ENCODE results near the gene MYCL. TPM values are rescaled to one million over a fixed set of nuclear protein-coding genes. Genes with fewer than 3 reads are reported as not detected.

Gene MYCL
- total RNA-seq, 4 donors from 2014 or later, result 0.13 to 0.92 (median 0.66) TPM

- no CpG with 5 or more reads among the region's 28 CpGs for WGBS
- peaks cover 0 to 53% (median 2%) of the 10 kb centered on the region in 4 donors for H3K27me3 ChIP-seq
- peaks cover 12 to 25% (median 21%) of the 10 kb centered on the region in 4 donors for H3K4me1 ChIP-seq
- H3K27ac ChIP-seq (replicated peaks in 1 of 4), result peak overlapping the region in 1 of 4 donors; percentile 53
- no peak for DNase-seq (ENCODE audit: extremely low spot score)
- TF ChIP-seq POLR2A (IDR thresholded peaks at IDR 0.05; ENCODE audit: low read depth) (no peak), CTCF (IDR thresholded peaks at IDR 0.05) (no peak), EP300 (IDR thresholded peaks at IDR 0.05) (no peak), POLR2AphosphoS5 (IDR thresholded peaks at IDR 0.05) (no peak)
- H3K9me3 ChIP-seq, result no peaks in the 10 kb centered on the region
- intact Hi-C loops (cut with DNase I), result no loop called here
- H3K36me3 ChIP-seq, result no peaks in the 10 kb centered on the region
- H3K4me3 ChIP-seq, result peak overlapping the region; percentile 65 to 79 (median 67)
Observed at GRCh38 chr1:39901464-39901713, 328 bp downstream of the MYCL start.

- H3K27me3 ChIP-seq, result peaks cover 0 to 53% (median 2%) of the 10 kb centered on the region in 4 donors
- H3K27ac ChIP-seq (replicated peaks in 1 of 4), result peak overlapping the region in 1 of 4 donors; percentile 53
Observed at GRCh38 chr1:39900662-39901463, 854 bp downstream of the MYCL start.

GRCh38 chr1:39899611-39900538, 1.8 kb downstream of the MYCL start:
- no peak overlapping the region for H3K4me3 ChIP-seq
- no peak for DNase-seq (ENCODE audit: extremely low spot score)
- WGBS, result 86% methylated on average over 8 of the region's 8 CpGs
- H3K9me3 ChIP-seq, result no peaks in the 10 kb centered on the region
- peaks cover 0 to 49% (median 2%) of the 10 kb centered on the region in 4 donors for H3K27me3 ChIP-seq
- no peak overlapping the region for H3K27ac ChIP-seq (replicated peaks in 1 of 4)
- TF ChIP-seq POLR2A (IDR thresholded peaks at IDR 0.05; ENCODE audit: low read depth), result no peak
- no peak for TF ChIP-seq CTCF (IDR thresholded peaks at IDR 0.05)
- TF ChIP-seq EP300 (IDR thresholded peaks at IDR 0.05), result no peak
- no peak for TF ChIP-seq POLR2AphosphoS5 (IDR thresholded peaks at IDR 0.05)
- intact Hi-C loops (cut with DNase I), result no loop called here
- H3K36me3 ChIP-seq, result no peaks in the 10 kb centered on the region
- H3K4me1 ChIP-seq, result peaks cover 12 to 27% (median 23%) of the 10 kb centered on the region in 4 donors

More at GRCh38 chr1:39900662-39901463, 854 bp downstream of the MYCL start:
- no peaks in the 10 kb centered on the region for H3K36me3 ChIP-seq
- DNase-seq (ENCODE audit: extremely low spot score), result no peak
- 16% methylated on average over 9 of the region's 64 CpGs for WGBS
- H3K4me1 ChIP-seq, result peaks cover 12 to 25% (median 21%) of the 10 kb centered on the region in 4 donors
- no peaks in the 10 kb centered on the region for H3K9me3 ChIP-seq
- TF ChIP-seq POLR2A (IDR thresholded peaks at IDR 0.05; ENCODE audit: low read depth) (no peak), CTCF (IDR thresholded peaks at IDR 0.05) (no peak)
- H3K4me3 ChIP-seq, result peak overlapping the region; percentile 65 to 79 (median 67)
- intact Hi-C loops (cut with DNase I), result no loop called here

- WGBS, result 79% methylated on average over 14 of the region's 14 CpGs
- Histone ChIP-seq H3K9me3 (no peaks in the 10 kb centered on the region), H3K27ac (replicated peaks in 1 of 4) (no peak overlapping the region), H3K4me3 (no peak overlapping the region), H3K4me1 (peaks cover 12 to 27% (median 24%) of the 10 kb centered on the region in 4 donors), H3K27me3 (peaks cover 0 to 41% (median 2%) of the 10 kb centered on the region in 4 donors), H3K36me3 (no peaks in the 10 kb centered on the region)
- intact Hi-C loops (cut with DNase I), result no loop called here
- TF ChIP-seq CTCF (IDR thresholded peaks at IDR 0.05), result no peak
- no peak for TF ChIP-seq POLR2AphosphoS5 (IDR thresholded peaks at IDR 0.05)
- TF ChIP-seq EP300 (IDR thresholded peaks at IDR 0.05), result no peak
- TF ChIP-seq POLR2A (IDR thresholded peaks at IDR 0.05; ENCODE audit: low read depth), result no peak
- DNase-seq (ENCODE audit: extremely low spot score), result no peak
Observed at GRCh38 chr1:39898648-39899603, 2.8 kb downstream of the MYCL start.

Data from esophagus muscularis mucosa (tissue), 4 donors.